HCT116 (cell line): Measurements from ENCODE around the gene APBB2.

Source experiments
- EZH2 ChIP-seq: fragments of 200-600 bp; sonication (generic); IDR thresholded peaks from 2 replicates; pipeline ENCODE4 v1.6.1; 2017; ENCODE audit warnings: antibody characterized with exemption, mixed run types
- POLR2A ChIP-seq: IDR thresholded peaks from 2 replicates; pipeline ENCODE4 v1.7.0; 2011; ENCODE audit warnings: borderline replicate concordance; ENCODE audit not compliant: insufficient read depth, insufficient read length; ENCODE audit errors: extremely low read depth
- RAD21 ChIP-seq: IDR thresholded peaks from 2 replicates; pipeline ENCODE4 v1.6.1; 2012; ENCODE audit warnings: low read depth, mild to moderate bottlenecking
- SIN3A ChIP-seq: IDR thresholded peaks from 2 replicates; pipeline ENCODE4 v1.6.1; 2012; ENCODE audit warnings: low read depth
- TCF7L2 ChIP-seq: IDR thresholded peaks from 2 replicates; pipeline ENCODE4 v1.7.0; 2011; ENCODE audit warnings: borderline replicate concordance, inconsistent platforms; ENCODE audit not compliant: insufficient read depth, insufficient read length; ENCODE audit errors: extremely low read depth
- TF ChIP-seq, protein P1 (sequence below), 3 experiments: fragments of 200-600 bp in 1 of 3; sonication (generic) in 1 of 3; IDR thresholded peaks in 2 of 3; conservative IDR thresholded peaks in 1 of 3; 2 replicates each; pipeline ENCODE4 v1.5.1; 2012 to 2017; ENCODE audit warnings: low read depth in 2 of 3, low read length in 2 of 3, antibody characterized with exemption in 1 of 3, borderline replicate concordance in 1 of 3, control low read depth in 1 of 3, mild to moderate bottlenecking in 1 of 3, mixed read lengths in 1 of 3, mixed run types in 1 of 3, moderate library complexity in 1 of 3; ENCODE audit not compliant: insufficient read depth in 1 of 3
- TF ChIP-seq, protein P2 (sequence below): IDR thresholded peaks from 2 replicates; pipeline ENCODE4 v1.6.1; 2012

DNA sequence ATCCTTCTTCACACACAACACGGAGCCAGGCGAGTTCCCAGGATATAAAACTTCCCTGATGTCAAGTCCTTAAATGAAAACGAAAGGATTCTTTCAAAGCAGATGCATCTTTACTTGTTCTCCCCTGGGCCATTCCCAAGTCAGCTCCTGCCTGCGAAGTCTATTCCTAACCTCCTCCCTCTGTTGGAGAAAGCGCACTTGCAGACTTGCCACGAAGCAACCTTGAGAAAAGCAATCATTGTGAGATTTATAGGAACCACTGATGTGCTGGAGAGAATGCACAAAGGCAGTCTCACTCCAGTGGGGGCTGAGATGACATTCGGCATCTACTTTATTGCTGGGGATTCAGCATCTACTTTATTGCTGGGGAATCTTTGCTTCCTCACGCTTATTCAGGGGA, 308.9 kb downstream of the APBB2 start:
- TF ChIP-seq POLR2A, result no peak
- TF ChIP-seq EZH2, result no peak
- TF ChIP-seq, protein P1, sequence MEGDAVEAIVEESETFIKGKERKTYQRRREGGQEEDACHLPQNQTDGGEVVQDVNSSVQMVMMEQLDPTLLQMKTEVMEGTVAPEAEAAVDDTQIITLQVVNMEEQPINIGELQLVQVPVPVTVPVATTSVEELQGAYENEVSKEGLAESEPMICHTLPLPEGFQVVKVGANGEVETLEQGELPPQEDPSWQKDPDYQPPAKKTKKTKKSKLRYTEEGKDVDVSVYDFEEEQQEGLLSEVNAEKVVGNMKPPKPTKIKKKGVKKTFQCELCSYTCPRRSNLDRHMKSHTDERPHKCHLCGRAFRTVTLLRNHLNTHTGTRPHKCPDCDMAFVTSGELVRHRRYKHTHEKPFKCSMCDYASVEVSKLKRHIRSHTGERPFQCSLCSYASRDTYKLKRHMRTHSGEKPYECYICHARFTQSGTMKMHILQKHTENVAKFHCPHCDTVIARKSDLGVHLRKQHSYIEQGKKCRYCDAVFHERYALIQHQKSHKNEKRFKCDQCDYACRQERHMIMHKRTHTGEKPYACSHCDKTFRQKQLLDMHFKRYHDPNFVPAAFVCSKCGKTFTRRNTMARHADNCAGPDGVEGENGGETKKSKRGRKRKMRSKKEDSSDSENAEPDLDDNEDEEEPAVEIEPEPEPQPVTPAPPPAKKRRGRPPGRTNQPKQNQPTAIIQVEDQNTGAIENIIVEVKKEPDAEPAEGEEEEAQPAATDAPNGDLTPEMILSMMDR (IDR thresholded peaks at IDR 0.05 in 2 of 3, conservative IDR thresholded peaks at IDR 0.05 in 1 of 3; ENCODE audit: borderline replicate concordance in 1 of 3, insufficient read depth in 1 of 3, low read depth in 2 of 3, low read length in 2 of 3), result no peak
- no peak for TF ChIP-seq TCF7L2
- no peak for TF ChIP-seq SIN3A
- TF ChIP-seq RAD21, result no peak
- TF ChIP-seq, protein P2, sequence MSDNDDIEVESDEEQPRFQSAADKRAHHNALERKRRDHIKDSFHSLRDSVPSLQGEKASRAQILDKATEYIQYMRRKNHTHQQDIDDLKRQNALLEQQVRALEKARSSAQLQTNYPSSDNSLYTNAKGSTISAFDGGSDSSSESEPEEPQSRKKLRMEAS, result no peak
